ENCODE measurements around the gene INF2. TPM values are rescaled to one million over a fixed set of nuclear protein-coding genes. Genes with fewer than 3 reads are reported as not detected.
"Not testable (repeated sequence)": the region's sequence is repeated elsewhere in the genome, so short reads cannot be mapped to it uniquely, and the experiment has no call there.

INF2 gene
- polyA plus RNA-seq, 3 donors: 34.1 to 38.1 (median 34.6) TPM

GRCh38 chr14:104656014-104656714, 33.3 kb upstream of the INF2 start:
- no peak for DNase-seq (ENCODE audit: low read depth in 3 of 3, low spot score in 2 of 3)

GRCh38 chr14:104657101-104657524, 32.3 kb upstream of the INF2 start:
- DNase-seq (ENCODE audit: low read depth in 3 of 3, low spot score in 2 of 3): no peak

- no peak for DNase-seq (ENCODE audit: low read depth in 3 of 3, low spot score in 2 of 3)
Observed at GRCh38 chr14:104657563-104658324, 31.7 kb upstream of the INF2 start.

GRCh38 chr14:104658325-104658712, 31.1 kb upstream of the INF2 start:
- DNase-seq (ENCODE audit: low read depth in 3 of 3, low spot score in 2 of 3): no peak

- DNase-seq (ENCODE audit: low read depth in 3 of 3, low spot score in 2 of 3): no peak
Observed at GRCh38 chr14:104659146-104659545, 30.3 kb upstream of the INF2 start.

GRCh38 chr14:104659764-104660523, 29.5 kb upstream of the INF2 start:
- no peak for DNase-seq (ENCODE audit: low read depth in 3 of 3, low spot score in 2 of 3)

GRCh38 chr14:104660597-104660996, 28.8 kb upstream of the INF2 start:
- DNase-seq (ENCODE audit: low read depth in 3 of 3, low spot score in 2 of 3): no peak

GRCh38 chr14:104661086-104661485, 28.3 kb upstream of the INF2 start:
- DNase-seq (ENCODE audit: low read depth in 3 of 3, low spot score in 2 of 3): no peak

GRCh38 chr14:104661528-104662157, 27.8 kb upstream of the INF2 start:
- DNase-seq (ENCODE audit: low read depth in 3 of 3, low spot score in 2 of 3): not testable (repeated sequence)

- DNase-seq (ENCODE audit: low read depth in 3 of 3, low spot score in 2 of 3): not testable (repeated sequence)
Observed at GRCh38 chr14:104662472-104662871, 26.9 kb upstream of the INF2 start.

GRCh38 chr14:104664107-104664506, 25.3 kb upstream of the INF2 start:
- no peak for DNase-seq (ENCODE audit: low read depth in 3 of 3, low spot score in 2 of 3)

- DNase-seq (ENCODE audit: low read depth in 3 of 3, low spot score in 2 of 3): no peak
Observed at GRCh38 chr14:104664588-104664987, 24.8 kb upstream of the INF2 start.

GRCh38 chr14:104665114-104665656, 24.2 kb upstream of the INF2 start:
- no peak for DNase-seq (ENCODE audit: low read depth in 3 of 3, low spot score in 2 of 3)

- no peak for DNase-seq (ENCODE audit: low read depth in 3 of 3, low spot score in 2 of 3)
Observed at GRCh38 chr14:104665657-104666522, 23.5 kb upstream of the INF2 start.

GRCh38 chr14:104666523-104666895, 22.9 kb upstream of the INF2 start:
- not testable (repeated sequence) for DNase-seq (ENCODE audit: low read depth in 3 of 3, low spot score in 2 of 3)

GRCh38 chr14:104666981-104667380, 22.4 kb upstream of the INF2 start:
- no peak for DNase-seq (ENCODE audit: low read depth in 3 of 3, low spot score in 2 of 3)

GRCh38 chr14:104669697-104670096, 19.7 kb upstream of the INF2 start:
- no peak for DNase-seq (ENCODE audit: low read depth in 3 of 3, low spot score in 2 of 3)

GRCh38 chr14:104671330-104671977, 18.0 kb upstream of the INF2 start:
- not testable (repeated sequence) for DNase-seq (ENCODE audit: low read depth in 3 of 3, low spot score in 2 of 3)

- not testable (repeated sequence) for DNase-seq (ENCODE audit: low read depth in 3 of 3, low spot score in 2 of 3)
Observed at GRCh38 chr14:104672119-104672518, 17.3 kb upstream of the INF2 start.
